Uterus (tissue), 4 donors: Measurements from ENCODE around the gene PCDHA10. TPM values are rescaled to one million over a fixed set of nuclear protein-coding genes. Genes with fewer than 3 reads are reported as not detected.

Source experiments
- total RNA-seq, 4 donors: library from RNA; depleted of rRNA in 3 of 4; stranded (reverse); fragments of >200 nt in 3 of 4; gene quantifications; one replicate each; pipeline versions ENCODE4 v1.1.0 to v1.2.4, GENCODE V29; 2014 to 2023
- donor health status: DM: yes; HTN: yes; CAD: no.

PCDHA10 gene
- total RNA-seq, 4 donors from 2014 or later: under 0.01 to 3.1 (median 1.6) TPM

Other genes with a start within 250 kb of the PCDHA10 start
- gene CD14, start 222.7 kb upstream of the PCDHA10 start, total RNA-seq: 10 to 100 TPM in 3 of 4 donors, under 1 TPM in 1; 0.51 to 48.5 (median 34.0) TPM
- gene TMCO6, start 216.4 kb upstream of the PCDHA10 start, total RNA-seq: 10 to 100 TPM in 3 of 4 donors, 1 to 10 TPM in 1; 6.2 to 36.2 (median 22.7) TPM
- gene NDUFA2, start 208.3 kb upstream of the PCDHA10 start, total RNA-seq: 100 to 1,000 TPM in 1 of 4 donors, 10 to 100 TPM in 3; 17.2 to 103 (median 35.6) TPM
- gene IK, start 208.1 kb upstream of the PCDHA10 start, total RNA-seq: 100 to 1,000 TPM in 2 of 4 donors, 10 to 100 TPM in 2; 60.9 to 265 (median 89.3) TPM
- 10 to 100 TPM in 3 of 4 donors, 1 to 10 TPM in 1; 5.9 to 21.9 (median 17.9) TPM for gene WDR55, start 191.0 kb upstream of the PCDHA10 start, total RNA-seq
- gene DND1, start 182.3 kb upstream of the PCDHA10 start, total RNA-seq: 1 to 10 TPM in 2 of 4 donors, under 1 TPM in 2; 0.28 to 2.6 (median 0.92) TPM
- 10 to 100 TPM; 20.3 to 50.5 (median 40.4) TPM for gene HARS1, start 164.5 kb upstream of the PCDHA10 start, total RNA-seq
- gene HARS2, start 164.4 kb upstream of the PCDHA10 start, total RNA-seq: 10 to 100 TPM in 2 of 4 donors, 1 to 10 TPM in 2; 2.6 to 38.0 (median 15.7) TPM
- 10 to 100 TPM; 18.2 to 41.9 (median 30.4) TPM for gene ZMAT2, start 155.4 kb upstream of the PCDHA10 start, total RNA-seq
- gene PCDHA1, start 69.8 kb upstream of the PCDHA10 start, total RNA-seq: under 1 TPM in 1 of 4 donors, not detected in 3; 0.41 TPM
- under 1 TPM in 3 of 4 donors, not detected in 1; 0.26 to 0.76 (median 0.52) TPM for gene PCDHA2, start 61.0 kb upstream of the PCDHA10 start, total RNA-seq
- gene PCDHA3, start 54.8 kb upstream of the PCDHA10 start, total RNA-seq: 1 to 10 TPM in 3 of 4 donors, not detected in 1; 1.6 to 2.4 (median 1.8) TPM
- 1 to 10 TPM in 1 of 4 donors, under 1 TPM in 3; 0.26 to 5.8 (median 0.59) TPM for gene PCDHA4, start 48.8 kb upstream of the PCDHA10 start, total RNA-seq
- gene PCDHA5, start 34.3 kb upstream of the PCDHA10 start, total RNA-seq: 1 to 10 TPM in 1 of 4 donors, under 1 TPM in 2, not detected in 1; 0.61 to 2.3 (median 0.69) TPM
- gene PCDHA6, start 27.9 kb upstream of the PCDHA10 start, total RNA-seq: 1 to 10 TPM in 3 of 4 donors, under 1 TPM in 1; 0.29 to 2.4 (median 1.3) TPM
- 10 to 100 TPM in 1 of 4 donors, 1 to 10 TPM in 1, under 1 TPM in 1, not detected in 1; 0.98 to 24.6 (median 2.2) TPM for gene PCDHA7, start 21.6 kb upstream of the PCDHA10 start, total RNA-seq
- 1 to 10 TPM in 2 of 4 donors, not detected in 2; 1.2 to 1.9 TPM for gene PCDHA8, start 14.7 kb upstream of the PCDHA10 start, total RNA-seq
- 1 to 10 TPM in 1 of 4 donors, under 1 TPM in 3; 0.26 to 1.2 (median 0.64) TPM for gene PCDHA9, start 7.5 kb upstream of the PCDHA10 start, total RNA-seq
- 1 to 10 TPM in 1 of 4 donors, under 1 TPM in 3; 0.26 to 2.1 (median 0.63) TPM for gene PCDHA11, start 13.1 kb downstream of the PCDHA10 start, total RNA-seq
- 1 to 10 TPM in 3 of 4 donors, under 1 TPM in 1; 0.98 to 9.4 (median 1.5) TPM for gene PCDHA12, start 19.4 kb downstream of the PCDHA10 start, total RNA-seq
- 1 to 10 TPM in 2 of 4 donors, under 1 TPM in 1, not detected in 1; 0.70 to 2.8 (median 2.1) TPM for gene PCDHA13, start 26.2 kb downstream of the PCDHA10 start, total RNA-seq
- gene PCDHAC1, start 70.4 kb downstream of the PCDHA10 start, total RNA-seq: 1 to 10 TPM in 2 of 4 donors, under 1 TPM in 1, not detected in 1; under 0.01 to 1.7 (median 1.2) TPM
- gene PCDHAC2, start 110.6 kb downstream of the PCDHA10 start, total RNA-seq: 1 to 10 TPM in 2 of 4 donors, under 1 TPM in 2; under 0.01 to 7.1 (median 1.1) TPM
- under 1 TPM in 1 of 4 donors, not detected in 3; 0.28 TPM for gene PCDHB1, start 195.5 kb downstream of the PCDHA10 start, total RNA-seq
- 1 to 10 TPM in 3 of 4 donors, not detected in 1; 2.3 to 8.4 (median 4.9) TPM for gene PCDHB2, start 238.7 kb downstream of the PCDHA10 start, total RNA-seq
- 1 to 10 TPM; 1.0 to 6.9 (median 2.8) TPM for gene PCDHB3, start 244.6 kb downstream of the PCDHA10 start, total RNA-seq